ENCODE measurements around the gene SMAGP. TPM values are rescaled to one million over a fixed set of nuclear protein-coding genes. Genes with fewer than 3 reads are reported as not detected.
A peak's percentile ranks its signal among the peaks of the same experiment; 100 is the strongest.

SMAGP gene
- total and polyA plus RNA-seq, 2 of the 13 experiments (the other 11 are each of a cell fraction or from before 2014, with no cell fraction given): 9.2 TPM

- no peak for TF ChIP-seq ZFYVE20 (CRISPR knock-in tag; IDR thresholded peaks at IDR 0.05; ENCODE audit: borderline replicate concordance, low read depth)
- no peak for TF ChIP-seq KDM5B (CRISPR knock-in tag; IDR thresholded peaks at IDR 0.05; ENCODE audit: borderline replicate concordance)
- no peak for TF ChIP-seq MTF1 (CRISPR knock-in tag; IDR thresholded peaks at IDR 0.05)
- TF ChIP-seq ZNF598 (CRISPR knock-in tag; IDR thresholded peaks at IDR 0.05; ENCODE audit: borderline replicate concordance): no peak
- TF ChIP-seq HCFC1 (IDR thresholded peaks at IDR 0.05; ENCODE audit: low read depth, low read length): no peak
- no peak for TF ChIP-seq ZNF274 (CRISPR knock-in tag; IDR thresholded peaks at IDR 0.05)
- TF ChIP-seq CTCF (CRISPR knock-in tag; IDR thresholded peaks at IDR 0.05): peak; percentile 45; the same call in 1 of the 2 replicates
- TF ChIP-seq ZC3H13 (CRISPR knock-in tag; IDR thresholded peaks at IDR 0.05): no peak
- no peak for TF ChIP-seq ZZZ3 (CRISPR knock-in tag; IDR thresholded peaks at IDR 0.05; ENCODE audit: borderline replicate concordance)
- TF ChIP-seq ATF5 (CRISPR knock-in tag; IDR thresholded peaks at IDR 0.05; ENCODE audit: low read depth): no peak
- 0 out of 4 replicates have a peak, but pooled peaks of 1 of the 2 experiments have one; percentile 36 for TF ChIP-seq REST (IDR thresholded peaks at IDR 0.05; ENCODE audit: borderline replicate concordance in 1 of 2, low read depth in 1 of 2, low read length in 2 of 2)
- no peak for TF ChIP-seq ONECUT2 (CRISPR knock-in tag; IDR thresholded peaks at IDR 0.05)
- TF ChIP-seq U2AF1 (optimal IDR thresholded peaks at IDR 0.05; ENCODE audit: low read depth, low read length): no peak
- no peak for TF ChIP-seq SNAPC2 (CRISPR knock-in tag; IDR thresholded peaks at IDR 0.05)
- no peak for TF ChIP-seq NFE2L2 (IDR thresholded peaks at IDR 0.05; ENCODE audit: low read length)
- no peak for TF ChIP-seq NR3C1 (CRISPR knock-in tag; IDR thresholded peaks at IDR 0.05)
- TF ChIP-seq ZNF784 (CRISPR knock-in tag; IDR thresholded peaks at IDR 0.05; ENCODE audit: borderline replicate concordance): no peak
- TF ChIP-seq GMEB1 (CRISPR knock-in tag; IDR thresholded peaks at IDR 0.05; ENCODE audit: borderline replicate concordance): no peak
- no peak for TF ChIP-seq LBX2 (CRISPR knock-in tag; IDR thresholded peaks at IDR 0.05; ENCODE audit: borderline replicate concordance)
These were observed at the start of gene SMAGP (continued) for GRCh38 chr12:51270067-51270950.

Data from HepG2 (cell line).